T-helper 2 cell treated with Interferon-gamma antibody and Interleukin-4, amounts not matched to agents 100 ng/mL and 5 ng/mL, for 36 hours (primary cell): ENCODE results near the gene AK4. TPM values are rescaled to one million over a fixed set of nuclear protein-coding genes. Genes with fewer than 3 reads are reported as not detected.
"Not testable (repeated sequence)": the region's sequence is repeated elsewhere in the genome, so short reads cannot be mapped to it uniquely, and the experiment has no call there.

Experiments
- intact Hi-C: fragments of 100-400 bp; cut with micrococcal nuclease; formaldehyde crosslinking; loops from one replicate; pipeline ENCODE4 v1.15.1; 2023
- total RNA-seq: library from RNA; stranded (reverse); gene quantifications from 2 replicates; pipeline ENCODE4 v1.2.3, GENCODE V29; 2022

AK4 gene
- total RNA-seq, 1 donor from 2014 or later, result 44.0 TPM

GRCh38 chr1:65150108-65150463 is 2.1 kb downstream of the AK4 start:
- intact Hi-C loops, result no loop called here

GRCh38 chr1:65150583-65151263 is 2.7 kb downstream of the AK4 start:
- intact Hi-C loops, result no loop called here

- intact Hi-C loops, result no loop called here
Measured at GRCh38 chr1:65151641-65152040, 3.6 kb downstream of the AK4 start.

- intact Hi-C loops, result no loop called here
Measured at GRCh38 chr1:65153635-65154034, 5.6 kb downstream of the AK4 start.

- intact Hi-C loops, result no loop called here
Measured at GRCh38 chr1:65156910-65157545, 9.0 kb downstream of the AK4 start.

- intact Hi-C loops, result no loop called here
Measured at GRCh38 chr1:65157546-65157941, 9.5 kb downstream of the AK4 start.

- intact Hi-C loops, result not testable (repeated sequence)
Measured at GRCh38 chr1:65159291-65159688, 11.3 kb downstream of the AK4 start.

- intact Hi-C loops, result no loop called here
Measured at GRCh38 chr1:65159801-65160523, 12.0 kb downstream of the AK4 start.

GRCh38 chr1:65163201-65163805 is 15.3 kb downstream of the AK4 start:
- intact Hi-C loops, result no loop called here

GRCh38 chr1:65164101-65164500 is 16.1 kb downstream of the AK4 start:
- intact Hi-C loops, result not testable (repeated sequence)

- intact Hi-C loops, result no loop called here
Measured at GRCh38 chr1:65164633-65165032, 16.6 kb downstream of the AK4 start.

- intact Hi-C loops, result no loop called here
Measured at GRCh38 chr1:65165269-65165993, 17.4 kb downstream of the AK4 start.

GRCh38 chr1:65166572-65167305 is 18.7 kb downstream of the AK4 start:
- intact Hi-C loops, result no loop called here

GRCh38 chr1:65167586-65168242 is 19.7 kb downstream of the AK4 start:
- intact Hi-C loops, result no loop called here

- intact Hi-C loops, result no loop called here
Measured at GRCh38 chr1:65168867-65169266, 20.9 kb downstream of the AK4 start.

- intact Hi-C loops, result no loop called here
Measured at GRCh38 chr1:65170511-65171142, 22.6 kb downstream of the AK4 start.

- intact Hi-C loops, result no loop called here
Measured at GRCh38 chr1:65172936-65173690, 25.1 kb downstream of the AK4 start.

- intact Hi-C loops, result no loop called here
Measured at GRCh38 chr1:65174585-65174984, 26.6 kb downstream of the AK4 start.
